HepG2 (cell line): ENCODE data around the gene ADGRG1. TPM values are rescaled to one million over a fixed set of nuclear protein-coding genes. Genes with fewer than 3 reads are reported as not detected.

ENCODE experiments used
- ZMYM4 ChIP-seq: sonication (generic); formaldehyde crosslinking; IDR thresholded peaks from 2 replicates; pipeline ENCODE4 v1.8.1; 2023; ENCODE audit warnings: mild to moderate bottlenecking, missing genetic modification reagents
- ZNF232 ChIP-seq: sonication (generic); formaldehyde crosslinking; IDR thresholded peaks from 2 replicates; pipeline ENCODE4 v1.4.0; 2020; ENCODE audit warnings: missing genetic modification reagents, borderline replicate concordance
- polyA plus RNA-seq, 8 experiments: library from polyadenylated mRNA; depleted of rRNA in 3 of 8; stranded (reverse) in 7 of 8; unstranded in 1 of 8; fragments of >200 nt; fragmentation: Illumina TruSeq in 4 of 8; extraction: Trizol in 4 of 8; gene quantifications; 2 replicates each; pipeline versions ENCODE4 v1.2.1 to v1.2.3, GENCODE V29; 2011 to 2016; ENCODE audit warnings: low read depth in 4 of 8, missing spikeins in 1 of 8, mixed read lengths in 1 of 8; ENCODE audit not compliant: insufficient read depth in 1 of 8
- total RNA-seq, 5 experiments: library from RNA; depleted of rRNA; stranded (reverse); fragments of >200 nt; fragmentation: Illumina TruSeq; extraction: Trizol; gene quantifications; 2 replicates each; pipeline ENCODE4 v1.2.3, GENCODE V29; 2016; ENCODE audit warnings: low read depth in 1 of 5
- TF ChIP-seq, protein P1 (sequence below): sonication (generic); formaldehyde crosslinking; conservative IDR thresholded peaks from 2 replicates; pipeline ENCODE4 v1.4.0; 2020; ENCODE audit warnings: mild to moderate bottlenecking, missing genetic modification reagents, moderate library complexity
- TF ChIP-seq, protein P2 (sequence below): sonication (generic); formaldehyde crosslinking; conservative IDR thresholded peaks from 2 replicates; pipeline ENCODE4 v1.4.0; 2020; ENCODE audit warnings: missing genetic modification reagents
- TF ChIP-seq, protein P3 (sequence below): sonication (generic); formaldehyde crosslinking; IDR thresholded peaks from 2 replicates; pipeline ENCODE4; 2020; ENCODE audit warnings: missing genetic modification reagents, mild to moderate bottlenecking, borderline replicate concordance
- TF ChIP-seq, protein P4 (sequence below): sonication (generic); formaldehyde crosslinking; IDR thresholded peaks from 2 replicates; pipeline ENCODE4 v1.8.0; 2022; ENCODE audit warnings: missing genetic modification reagents, mild to moderate bottlenecking, moderate library complexity, borderline replicate concordance
- TF ChIP-seq, protein P5 (sequence below): IDR thresholded peaks from 2 replicates; pipeline ENCODE4 v1.6.1; 2018; ENCODE audit warnings: missing genetic modification reagents, mild to moderate bottlenecking, missing compliant biosample characterization
- TF ChIP-seq, protein P6 (sequence below): IDR thresholded peaks from 2 replicates; pipeline ENCODE4 v1.6.1; 2016

Gene ADGRG1
- total and polyA plus RNA-seq, 2 of the 13 experiments (the other 11 are each of a cell fraction or from before 2014, with no cell fraction given) = 2.7 to 5.9 TPM

DNA sequence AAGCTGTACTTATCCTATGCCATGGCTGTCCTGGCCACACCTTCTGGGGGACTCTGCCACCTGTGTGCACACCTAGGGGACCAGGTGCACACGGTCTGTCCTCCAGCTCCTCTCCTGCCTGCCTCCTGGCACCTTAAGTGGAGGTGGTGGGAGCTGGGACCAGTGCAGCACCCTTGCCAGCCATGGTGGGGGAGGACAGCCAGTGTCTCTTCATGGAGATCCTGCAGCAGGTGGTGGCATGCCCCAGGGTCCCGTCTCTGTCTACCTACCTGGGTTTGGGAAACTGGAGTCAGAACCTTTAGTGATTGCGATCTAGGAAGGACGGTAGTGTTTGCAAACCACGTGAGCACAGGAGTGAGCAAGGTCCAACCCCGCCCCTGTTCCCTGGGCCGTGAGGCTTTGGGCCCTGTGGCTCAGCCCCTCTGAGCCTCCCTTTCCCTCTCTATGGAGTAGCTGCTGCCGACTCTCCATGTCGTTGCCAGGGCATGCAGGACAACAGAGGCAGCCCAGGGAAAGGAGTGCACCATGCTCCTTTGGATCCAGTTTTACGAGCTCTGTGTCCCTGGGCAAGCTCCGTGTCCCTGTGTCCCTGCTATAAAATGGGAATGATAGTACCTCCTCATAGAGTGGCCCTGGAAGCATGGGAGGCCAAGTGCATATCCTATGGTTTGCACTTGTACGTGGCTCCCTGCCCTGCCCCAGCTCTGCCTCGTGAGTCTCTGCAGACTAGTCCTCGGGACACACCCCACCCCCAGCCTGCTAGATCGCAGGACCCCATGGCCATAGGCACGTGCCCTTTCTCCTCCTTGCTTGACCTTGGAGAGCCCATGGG is 7.1 kb downstream of the ADGRG1 start (continued):
- TF ChIP-seq, protein P1, sequence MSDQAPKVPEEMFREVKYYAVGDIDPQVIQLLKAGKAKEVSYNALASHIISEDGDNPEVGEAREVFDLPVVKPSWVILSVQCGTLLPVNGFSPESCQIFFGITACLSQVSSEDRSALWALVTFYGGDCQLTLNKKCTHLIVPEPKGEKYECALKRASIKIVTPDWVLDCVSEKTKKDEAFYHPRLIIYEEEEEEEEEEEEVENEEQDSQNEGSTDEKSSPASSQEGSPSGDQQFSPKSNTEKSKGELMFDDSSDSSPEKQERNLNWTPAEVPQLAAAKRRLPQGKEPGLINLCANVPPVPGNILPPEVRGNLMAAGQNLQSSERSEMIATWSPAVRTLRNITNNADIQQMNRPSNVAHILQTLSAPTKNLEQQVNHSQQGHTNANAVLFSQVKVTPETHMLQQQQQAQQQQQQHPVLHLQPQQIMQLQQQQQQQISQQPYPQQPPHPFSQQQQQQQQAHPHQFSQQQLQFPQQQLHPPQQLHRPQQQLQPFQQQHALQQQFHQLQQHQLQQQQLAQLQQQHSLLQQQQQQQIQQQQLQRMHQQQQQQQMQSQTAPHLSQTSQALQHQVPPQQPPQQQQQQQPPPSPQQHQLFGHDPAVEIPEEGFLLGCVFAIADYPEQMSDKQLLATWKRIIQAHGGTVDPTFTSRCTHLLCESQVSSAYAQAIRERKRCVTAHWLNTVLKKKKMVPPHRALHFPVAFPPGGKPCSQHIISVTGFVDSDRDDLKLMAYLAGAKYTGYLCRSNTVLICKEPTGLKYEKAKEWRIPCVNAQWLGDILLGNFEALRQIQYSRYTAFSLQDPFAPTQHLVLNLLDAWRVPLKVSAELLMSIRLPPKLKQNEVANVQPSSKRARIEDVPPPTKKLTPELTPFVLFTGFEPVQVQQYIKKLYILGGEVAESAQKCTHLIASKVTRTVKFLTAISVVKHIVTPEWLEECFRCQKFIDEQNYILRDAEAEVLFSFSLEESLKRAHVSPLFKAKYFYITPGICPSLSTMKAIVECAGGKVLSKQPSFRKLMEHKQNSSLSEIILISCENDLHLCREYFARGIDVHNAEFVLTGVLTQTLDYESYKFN (CRISPR knock-in tag) = peak; percentile 72
- TF ChIP-seq ZMYM4 (CRISPR knock-in tag) = peak; percentile 50
- TF ChIP-seq ZNF232 (CRISPR knock-in tag) = no peak
- TF ChIP-seq, protein P2, sequence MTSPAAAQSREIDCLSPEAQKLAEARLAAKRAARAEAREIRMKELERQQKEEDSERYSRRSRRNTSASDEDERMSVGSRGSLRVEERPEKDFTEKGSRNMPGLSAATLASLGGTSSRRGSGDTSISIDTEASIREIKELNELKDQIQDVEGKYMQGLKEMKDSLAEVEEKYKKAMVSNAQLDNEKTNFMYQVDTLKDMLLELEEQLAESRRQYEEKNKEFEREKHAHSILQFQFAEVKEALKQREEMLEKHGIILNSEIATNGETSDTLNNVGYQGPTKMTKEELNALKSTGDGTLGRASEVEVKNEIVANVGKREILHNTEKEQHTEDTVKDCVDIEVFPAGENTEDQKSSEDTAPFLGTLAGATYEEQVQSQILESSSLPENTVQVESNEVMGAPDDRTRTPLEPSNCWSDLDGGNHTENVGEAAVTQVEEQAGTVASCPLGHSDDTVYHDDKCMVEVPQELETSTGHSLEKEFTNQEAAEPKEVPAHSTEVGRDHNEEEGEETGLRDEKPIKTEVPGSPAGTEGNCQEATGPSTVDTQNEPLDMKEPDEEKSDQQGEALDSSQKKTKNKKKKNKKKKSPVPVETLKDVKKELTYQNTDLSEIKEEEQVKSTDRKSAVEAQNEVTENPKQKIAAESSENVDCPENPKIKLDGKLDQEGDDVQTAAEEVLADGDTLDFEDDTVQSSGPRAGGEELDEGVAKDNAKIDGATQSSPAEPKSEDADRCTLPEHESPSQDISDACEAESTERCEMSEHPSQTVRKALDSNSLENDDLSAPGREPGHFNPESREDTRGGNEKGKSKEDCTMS (CRISPR knock-in tag) = no peak
- TF ChIP-seq, protein P3, sequence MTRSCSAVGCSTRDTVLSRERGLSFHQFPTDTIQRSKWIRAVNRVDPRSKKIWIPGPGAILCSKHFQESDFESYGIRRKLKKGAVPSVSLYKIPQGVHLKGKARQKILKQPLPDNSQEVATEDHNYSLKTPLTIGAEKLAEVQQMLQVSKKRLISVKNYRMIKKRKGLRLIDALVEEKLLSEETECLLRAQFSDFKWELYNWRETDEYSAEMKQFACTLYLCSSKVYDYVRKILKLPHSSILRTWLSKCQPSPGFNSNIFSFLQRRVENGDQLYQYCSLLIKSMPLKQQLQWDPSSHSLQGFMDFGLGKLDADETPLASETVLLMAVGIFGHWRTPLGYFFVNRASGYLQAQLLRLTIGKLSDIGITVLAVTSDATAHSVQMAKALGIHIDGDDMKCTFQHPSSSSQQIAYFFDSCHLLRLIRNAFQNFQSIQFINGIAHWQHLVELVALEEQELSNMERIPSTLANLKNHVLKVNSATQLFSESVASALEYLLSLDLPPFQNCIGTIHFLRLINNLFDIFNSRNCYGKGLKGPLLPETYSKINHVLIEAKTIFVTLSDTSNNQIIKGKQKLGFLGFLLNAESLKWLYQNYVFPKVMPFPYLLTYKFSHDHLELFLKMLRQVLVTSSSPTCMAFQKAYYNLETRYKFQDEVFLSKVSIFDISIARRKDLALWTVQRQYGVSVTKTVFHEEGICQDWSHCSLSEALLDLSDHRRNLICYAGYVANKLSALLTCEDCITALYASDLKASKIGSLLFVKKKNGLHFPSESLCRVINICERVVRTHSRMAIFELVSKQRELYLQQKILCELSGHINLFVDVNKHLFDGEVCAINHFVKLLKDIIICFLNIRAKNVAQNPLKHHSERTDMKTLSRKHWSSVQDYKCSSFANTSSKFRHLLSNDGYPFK (CRISPR knock-in tag) = no peak; the same call in 1 of the 2 replicates
- TF ChIP-seq, protein P4, sequence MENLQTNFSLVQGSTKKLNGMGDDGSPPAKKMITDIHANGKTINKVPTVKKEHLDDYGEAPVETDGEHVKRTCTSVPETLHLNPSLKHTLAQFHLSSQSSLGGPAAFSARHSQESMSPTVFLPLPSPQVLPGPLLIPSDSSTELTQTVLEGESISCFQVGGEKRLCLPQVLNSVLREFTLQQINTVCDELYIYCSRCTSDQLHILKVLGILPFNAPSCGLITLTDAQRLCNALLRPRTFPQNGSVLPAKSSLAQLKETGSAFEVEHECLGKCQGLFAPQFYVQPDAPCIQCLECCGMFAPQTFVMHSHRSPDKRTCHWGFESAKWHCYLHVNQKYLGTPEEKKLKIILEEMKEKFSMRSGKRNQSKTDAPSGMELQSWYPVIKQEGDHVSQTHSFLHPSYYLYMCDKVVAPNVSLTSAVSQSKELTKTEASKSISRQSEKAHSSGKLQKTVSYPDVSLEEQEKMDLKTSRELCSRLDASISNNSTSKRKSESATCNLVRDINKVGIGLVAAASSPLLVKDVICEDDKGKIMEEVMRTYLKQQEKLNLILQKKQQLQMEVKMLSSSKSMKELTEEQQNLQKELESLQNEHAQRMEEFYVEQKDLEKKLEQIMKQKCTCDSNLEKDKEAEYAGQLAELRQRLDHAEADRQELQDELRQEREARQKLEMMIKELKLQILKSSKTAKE (CRISPR knock-in tag) = peak; percentile 48; the same call in 1 of the 2 replicates
- TF ChIP-seq, protein P5, sequence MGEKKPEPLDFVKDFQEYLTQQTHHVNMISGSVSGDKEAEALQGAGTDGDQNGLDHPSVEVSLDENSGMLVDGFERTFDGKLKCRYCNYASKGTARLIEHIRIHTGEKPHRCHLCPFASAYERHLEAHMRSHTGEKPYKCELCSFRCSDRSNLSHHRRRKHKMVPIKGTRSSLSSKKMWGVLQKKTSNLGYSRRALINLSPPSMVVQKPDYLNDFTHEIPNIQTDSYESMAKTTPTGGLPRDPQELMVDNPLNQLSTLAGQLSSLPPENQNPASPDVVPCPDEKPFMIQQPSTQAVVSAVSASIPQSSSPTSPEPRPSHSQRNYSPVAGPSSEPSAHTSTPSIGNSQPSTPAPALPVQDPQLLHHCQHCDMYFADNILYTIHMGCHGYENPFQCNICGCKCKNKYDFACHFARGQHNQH (CRISPR knock-in tag) = 0 out of 2 replicates have a peak, but pooled peaks have one; percentile 54
- TF ChIP-seq, protein P6, sequence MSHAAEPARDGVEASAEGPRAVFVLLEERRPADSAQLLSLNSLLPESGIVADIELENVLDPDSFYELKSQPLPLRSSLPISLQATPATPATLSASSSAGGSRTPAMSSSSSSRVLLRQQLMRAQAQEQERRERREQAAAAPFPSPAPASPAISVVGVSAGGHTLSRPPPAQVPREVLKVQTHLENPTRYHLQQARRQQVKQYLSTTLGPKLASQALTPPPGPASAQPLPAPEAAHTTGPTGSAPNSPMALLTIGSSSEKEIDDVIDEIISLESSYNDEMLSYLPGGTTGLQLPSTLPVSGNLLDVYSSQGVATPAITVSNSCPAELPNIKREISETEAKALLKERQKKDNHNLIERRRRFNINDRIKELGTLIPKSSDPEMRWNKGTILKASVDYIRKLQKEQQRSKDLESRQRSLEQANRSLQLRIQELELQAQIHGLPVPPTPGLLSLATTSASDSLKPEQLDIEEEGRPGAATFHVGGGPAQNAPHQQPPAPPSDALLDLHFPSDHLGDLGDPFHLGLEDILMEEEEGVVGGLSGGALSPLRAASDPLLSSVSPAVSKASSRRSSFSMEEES (CRISPR knock-in tag) = peak; percentile 88
